Naive thymus-derived CD8-positive, alpha-beta T cell (primary cell): ENCODE results near the gene ZNF493. TPM values are rescaled to one million over a fixed set of nuclear protein-coding genes. Genes with fewer than 3 reads are reported as not detected.

ENCODE experiments used
- ATAC-seq, 2 donors: fragments of 150-1000 bp; cut with Tn5 transposase in 1 of 2; sonication (Bioruptor Pico), chemical (Tn5 transposase) in 1 of 2; 1 replicate in 1 of 2; 2 replicates in 1 of 2; pipeline ENCODE4 v1.10.0; 2021; ENCODE audit warnings: mild to moderate bottlenecking in 2 of 2, moderate library complexity in 2 of 2
- POLR2A ChIA-PET: fragments of 350-600 bp; sonication (Branson Sonifier 250); formaldehyde crosslinking; loops from one replicate; lab custom pipeline; 2021; ENCODE audit warnings: antibody characterized with exemption; lab: Charles Lee
- DNase-seq, 10 donors: peaks; one replicate each; pipeline versions ENCODE4 v3.0.0 to v3.0.0-alpha.2; 2020 to 2022
- H3K27ac Mint-ChIP-seq, 10 donors: one replicate each; pipeline ENCODE4 v1.8.0; 2020 to 2022; ENCODE audit warnings: mild to moderate bottlenecking in 10 of 10, mixed read lengths in 10 of 10, moderate library complexity in 4 of 10, inconsistent platforms in 1 of 10
- H3K27me3 Mint-ChIP-seq, 5 donors: one replicate each; pipeline ENCODE4 v1.8.0; 2021 to 2022; ENCODE audit warnings: mixed read lengths in 5 of 5
- H3K36me3 Mint-ChIP-seq, 3 donors: one replicate each; pipeline ENCODE4 v1.8.0; 2020 to 2022; ENCODE audit warnings: mixed read lengths in 3 of 3, mild to moderate bottlenecking in 2 of 3, inconsistent platforms in 1 of 3
- H3K4me1 Mint-ChIP-seq, 4 donors: one replicate each; pipeline ENCODE4 v1.8.0; 2021 to 2022; ENCODE audit warnings: mixed read lengths in 4 of 4
- H3K4me3 Mint-ChIP-seq, 10 donors: one replicate each; pipeline ENCODE4 v1.8.0; 2020 to 2022; ENCODE audit warnings: mild to moderate bottlenecking in 10 of 10, mixed read lengths in 10 of 10, moderate library complexity in 6 of 10, inconsistent platforms in 1 of 10
- H3K9me3 Mint-ChIP-seq, 9 donors: one replicate each; pipeline ENCODE4 v1.8.0; 2020 to 2022; ENCODE audit warnings: mixed read lengths in 9 of 9, mild to moderate bottlenecking in 3 of 9, inconsistent platforms in 1 of 9, moderate library complexity in 1 of 9
- polyA plus RNA-seq, 3 donors: library from polyadenylated mRNA; unstranded; fragments of 300-500 nt; fragmentation: Illumina TruSeq; gene quantifications; one replicate each; pipeline ENCODE4 v1.2.3, GENCODE V29; 2021
- total RNA-seq, 8 experiments: library from RNA in 2 of 8; stranded (reverse) in 2 of 8; gene quantifications; one replicate each; pipeline ENCODE4 v1.2.3 and lab custom pipeline; 2021 to 2026

The ZNF493 gene
- total and polyA plus RNA-seq, 5 experiments from 2014 or later = 20.4 to 80.4 (median 28.1) TPM

DNA sequence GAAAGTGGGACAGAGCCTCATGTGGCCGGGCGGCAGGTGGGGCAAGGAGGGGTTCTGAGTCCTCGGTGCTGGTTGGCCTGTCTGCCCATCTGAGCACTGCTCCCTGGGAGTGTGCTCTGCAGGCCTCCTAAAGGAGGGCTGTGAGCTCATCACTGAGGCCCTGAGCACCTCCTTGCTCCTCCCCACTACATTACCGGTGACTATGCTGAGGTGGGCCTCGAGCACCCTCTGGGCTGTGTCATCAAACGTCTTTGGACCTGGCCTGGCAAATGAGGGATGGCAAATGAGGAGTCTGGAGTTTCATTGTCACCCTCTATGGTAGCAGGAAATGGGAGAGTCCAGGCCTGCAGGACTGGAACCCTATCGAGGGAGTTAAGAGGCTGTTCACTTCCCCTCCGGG, 69.7 kb downstream of the ZNF493 start:
- POLR2A ChIA-PET = no interaction called here
- Mint-ChIP-seq H3K27me3 (peaks cover 2 to 15% (median 8%) of the 10 kb centered on the region in 5 donors), H3K9me3 (peaks cover 0 to 41% (median 7%) of the 10 kb centered on the region in 9 donors), H3K4me1 (peaks cover 5 to 7% (median 6%) of the 10 kb centered on the region in 4 donors), H3K36me3 (peaks cover 8 to 11% (median 10%) of the 10 kb centered on the region in 3 donors), H3K27ac (no peak overlapping the region), H3K4me3 (no peak overlapping the region)
- DNase-seq = no peak
- ATAC-seq = no peak

GRCh38 chr19:21468791-21469190, 71.9 kb downstream of the ZNF493 start:
- peaks cover 2 to 3% (median 2%) of the 10 kb centered on the region in 4 donors for H3K4me1 Mint-ChIP-seq
- peaks cover 2 to 10% (median 3%) of the 10 kb centered on the region in 5 donors for H3K27me3 Mint-ChIP-seq
- peaks cover 1 to 2% (median 1%) of the 10 kb centered on the region in 3 donors for H3K36me3 Mint-ChIP-seq
- ATAC-seq = no peak
- H3K4me3 Mint-ChIP-seq = no peak overlapping the region
- peaks cover 0 to 33% (median 3%) of the 10 kb centered on the region in 9 donors for H3K9me3 Mint-ChIP-seq
- no peak for DNase-seq
- no peak overlapping the region for H3K27ac Mint-ChIP-seq
- POLR2A ChIA-PET = interaction anchor here (0.7 kb wide), 1 partner anchor 1401 kb away, joined by 4 read pairs; no protein-coding TSS in a partner anchor

- H3K9me3 Mint-ChIP-seq = peaks cover 0 to 36% (median 0%) of the 10 kb centered on the region in 9 donors
- no peak overlapping the region for H3K4me3 Mint-ChIP-seq
- H3K4me1 Mint-ChIP-seq = peaks cover 0 to 10% (median 4%) of the 10 kb centered on the region in 4 donors
- H3K27ac Mint-ChIP-seq = no peak overlapping the region
- POLR2A ChIA-PET = no interaction called here
- H3K36me3 Mint-ChIP-seq = peaks cover 0 to 2% (median 0%) of the 10 kb centered on the region in 3 donors
- ATAC-seq (no peak), DNase-seq (no peak)
- peaks cover 0 to 11% (median 2%) of the 10 kb centered on the region in 5 donors for H3K27me3 Mint-ChIP-seq
Measured at GRCh38 chr19:21472507-21472906, 75.6 kb downstream of the ZNF493 start.

- H3K4me1 Mint-ChIP-seq = peaks cover 0 to 10% (median 4%) of the 10 kb centered on the region in 4 donors
- H3K4me3 Mint-ChIP-seq = peak overlapping the region; percentile 44 to 77 (median 68)
- POLR2A ChIA-PET = no interaction called here
- peaks cover 0 to 11% (median 2%) of the 10 kb centered on the region in 5 donors for H3K27me3 Mint-ChIP-seq
- peak; percentile 57 to 80 (median 68) for DNase-seq
- peak; percentile 99 to 100 for ATAC-seq
- H3K36me3 Mint-ChIP-seq = peaks cover 0 to 2% (median 0%) of the 10 kb centered on the region in 3 donors
- no peak overlapping the region for H3K27ac Mint-ChIP-seq
- peaks cover 0 to 44% (median 0%) of the 10 kb centered on the region in 9 donors for H3K9me3 Mint-ChIP-seq
Measured at GRCh38 chr19:21474671-21475181, 77.8 kb downstream of the ZNF493 start.

Other genes with a start within 250 kb of the ZNF493 start
- 10 to 100 TPM; 45.6 to 47.8 TPM for gene ZNF708, start 67.7 kb upstream of the ZNF493 start, total RNA-seq
- gene ZNF708, start 67.7 kb upstream of the ZNF493 start, polyA plus RNA-seq = 10 to 100 TPM; 11.8 to 15.1 (median 14.0) TPM
- 10 to 100 TPM in 1 of 2 experiments, 1 to 10 TPM in 1; 9.8 to 12.4 TPM for gene ZNF738, start 38.1 kb upstream of the ZNF493 start, total RNA-seq
- 1 to 10 TPM; 3.9 to 4.1 (median 3.9) TPM for gene ZNF738, start 38.1 kb upstream of the ZNF493 start, polyA plus RNA-seq
- gene ZNF429, start 108.5 kb downstream of the ZNF493 start, total RNA-seq = 10 to 100 TPM; 30.7 to 30.9 TPM
- gene ZNF429, start 108.5 kb downstream of the ZNF493 start, polyA plus RNA-seq = 10 to 100 TPM; 23.0 to 37.8 (median 34.9) TPM